PC-9 (cell line): ENCODE data around the gene SLC37A3. TPM values are rescaled to one million over a fixed set of nuclear protein-coding genes. Genes with fewer than 3 reads are reported as not detected.
A peak's percentile ranks its signal among the peaks of the same experiment; 100 is the strongest.
"Not testable (repeated sequence)": the region's sequence is repeated elsewhere in the genome, so short reads cannot be mapped to it uniquely, and the experiment has no call there.

ENCODE experiments used
- BruUV-seq: library from RNA; stranded (reverse); fragments of 400-500 nt; replicated peaks from 2 replicates; lab custom pipeline; 2021; lab: Mats Ljungman, UMichigan
- CTCF ChIA-PET: fragments of 300-600 bp; sonication (Branson Sonifier 250); formaldehyde crosslinking; loops from one replicate; lab custom pipeline; 2022; ENCODE audit warnings: antibody characterized with exemption; lab: Charles Lee
- POLR2A ChIA-PET: fragments of 300-600 bp; sonication (Branson Sonifier 250); formaldehyde crosslinking; loops from one replicate; lab custom pipeline; 2022; ENCODE audit warnings: antibody characterized with exemption; ENCODE audit not compliant: unreplicated experiment; lab: Charles Lee
- DNase-seq, 2 experiments: peaks; one replicate each; pipeline versions ENCODE4 v3.0.0 to v3.0.0-alpha.2; 2015 to 2022; ENCODE audit warnings: mixed read lengths in 1 of 2
- H2AFZ ChIP-seq: fragments of 200-600 bp; sonication (generic); 2 replicates; pipeline ENCODE4 v1.8.1; 2017; ENCODE audit warnings: antibody characterized with exemption
- H3F3A ChIP-seq: fragments of 200-600 bp; sonication (generic); 2 replicates; pipeline ENCODE4 v1.8.1; 2017; ENCODE audit warnings: antibody characterized with exemption, mild to moderate bottlenecking, low read depth; ENCODE audit not compliant: insufficient read depth
- H3K27ac ChIP-seq: fragments of 200-600 bp; sonication (generic); 2 replicates; pipeline ENCODE4 v1.6.1; 2016; ENCODE audit warnings: mixed run types
- H3K27me3 ChIP-seq: fragments of 200-600 bp; sonication (generic); 2 replicates; pipeline ENCODE4 v1.6.1; 2016; ENCODE audit warnings: low read depth, mixed run types; ENCODE audit not compliant: insufficient read depth
- H3K36me3 ChIP-seq: fragments of 200-600 bp; sonication (generic); 2 replicates; pipeline ENCODE4 v1.6.1; 2016; ENCODE audit warnings: low read depth, mixed run types
- H3K4me1 ChIP-seq: fragments of 200-600 bp; sonication (generic); replicated peaks from 2 replicates; pipeline ENCODE4 v1.6.1; 2016; ENCODE audit warnings: mixed run types; ENCODE audit not compliant: insufficient read depth
- H3K4me2 ChIP-seq: fragments of 200-600 bp; sonication (generic); 2 replicates; pipeline ENCODE4 v1.6.1; 2017; ENCODE audit warnings: mixed run types
- H3K4me3 ChIP-seq: fragments of 200-600 bp; sonication (generic); 2 replicates; pipeline ENCODE4 v1.6.1; 2016; ENCODE audit warnings: mixed run types
- H3K79me2 ChIP-seq: fragments of 200-600 bp; sonication (generic); 2 replicates; pipeline ENCODE4 v1.6.1; 2017; ENCODE audit warnings: low read depth, mixed run types
- H3K9me2 ChIP-seq: fragments of 200-600 bp; sonication (generic); 2 replicates; pipeline ENCODE4 v1.8.1; 2017; ENCODE audit warnings: mild to moderate bottlenecking; ENCODE audit not compliant: insufficient read depth
- H3K9me3 ChIP-seq: fragments of 200-600 bp; sonication (generic); 2 replicates; pipeline ENCODE4 v1.8.1; 2016; ENCODE audit warnings: low read depth; ENCODE audit not compliant: insufficient read depth
- H4K20me1 ChIP-seq: fragments of 200-600 bp; sonication (generic); 2 replicates; pipeline ENCODE4 v1.8.1; 2017; ENCODE audit not compliant: insufficient read depth
- CTCF ChIP-seq: fragments of 200-600 bp; sonication (generic); conservative IDR thresholded peaks from 2 replicates; pipeline ENCODE4 v1.6.1; 2017; ENCODE audit warnings: mixed run types, antibody characterized with exemption, mild to moderate bottlenecking, moderate library complexity
- EZH2 ChIP-seq: fragments of 200-600 bp; sonication (generic); IDR thresholded peaks from 2 replicates; pipeline ENCODE4 v1.8.0; 2017; ENCODE audit warnings: antibody characterized with exemption, low read depth
- intact Hi-C: fragments of 100-400 bp; cut with micrococcal nuclease; formaldehyde crosslinking; loops from one replicate; pipeline ENCODE4 v1.10.0; 2022; ENCODE audit not compliant: unreplicated experiment
- total RNA-seq: library from RNA; stranded (reverse); gene quantifications from 2 replicates; pipeline ENCODE4 v1.2.3, GENCODE V29; 2021

The SLC37A3 gene
- total RNA-seq, 1 experiment from 2014 or later, result 54.8 TPM

- intact Hi-C loops, result loop anchor here (10.0 kb wide), 1 partner anchor 247 kb away; the partner anchor contains the start of gene PARP12
- Histone ChIP-seq H3K4me3 (no peak overlapping the region), H3K9me2 (no peaks in the 10 kb centered on the region), H3K4me1 (peaks cover 31% of the 10 kb centered on the region), H3K79me2 (no peaks in the 10 kb centered on the region), H3K27me3 (no peaks in the 10 kb centered on the region), H4K20me1 (no peaks in the 10 kb centered on the region), H3K9me3 (no peaks in the 10 kb centered on the region), H3K27ac (no peak overlapping the region), H3K36me3 (no peaks in the 10 kb centered on the region), H3K4me2 (no peak overlapping the region), H3F3A (peaks cover 23% of the 10 kb centered on the region; the same call in 1 of the 2 replicates), H2AFZ (no peak overlapping the region)
- no peak for DNase-seq
- BruUV-seq, result no TSS peak
- ChIA-PET POLR2A (no interaction called here), CTCF (no interaction called here)
- TF ChIP-seq CTCF, result no peak
- no peak for TF ChIP-seq EZH2
Observed at GRCh38 chr7:140312141-140312846, 86.0 kb downstream of the SLC37A3 start.

- CTCF ChIA-PET, H3K9me3 ChIP-seq, POLR2A ChIA-PET, DNase-seq, BruUV-seq, H3K4me3 ChIP-seq, H4K20me1 ChIP-seq, H3K27me3 ChIP-seq, H2AFZ ChIP-seq, H3K79me2 ChIP-seq, H3K9me2 ChIP-seq, H3K36me3 ChIP-seq, H3K27ac ChIP-seq, H3K4me2 ChIP-seq: not testable (repeated sequence)
- Histone ChIP-seq H3F3A (peaks cover 14% of the 10 kb centered on the region; the same call in 1 of the 2 replicates), H3K4me1 (peaks cover 20% of the 10 kb centered on the region)
- intact Hi-C loops, result loop anchor here (10.0 kb wide), 1 partner anchor 246 kb away; the partner anchor contains the start of gene PARP12
Observed at GRCh38 chr7:140311128-140311527, 87.2 kb downstream of the SLC37A3 start.

- Histone ChIP-seq H3K9me2 (no peaks in the 10 kb centered on the region), H3K9me3 (no peaks in the 10 kb centered on the region), H3K4me2 (peak overlapping the region; percentile 5; the same call in 1 of the 2 replicates), H3K4me3 (no peak overlapping the region), H3K36me3 (no peaks in the 10 kb centered on the region), H4K20me1 (no peaks in the 10 kb centered on the region), H3K79me2 (no peaks in the 10 kb centered on the region), H3K27me3 (no peaks in the 10 kb centered on the region), H3F3A (peaks cover 8% of the 10 kb centered on the region; the same call in 1 of the 2 replicates), H3K27ac (0 out of 2 replicates have a peak overlapping the region, but pooled peaks have one; percentile 3), H3K4me1 (peaks cover 13% of the 10 kb centered on the region), H2AFZ (no peak overlapping the region)
- ChIA-PET POLR2A (no interaction called here), CTCF (no interaction called here)
- no peak for TF ChIP-seq EZH2
- TF ChIP-seq CTCF, result no peak
- intact Hi-C loops, result loop anchor here (10.0 kb wide), 1 partner anchor 246 kb away; the partner anchor contains the start of gene PARP12
- BruUV-seq, result no TSS peak
- peak in 1 of 2 experiments; percentile 76 for DNase-seq
Observed at GRCh38 chr7:140310337-140311002, 87.9 kb downstream of the SLC37A3 start.
